Putamen (tissue), 1 donor: ENCODE results near the gene ABRAXAS1.
"Not testable (repeated sequence)": the region's sequence is repeated elsewhere in the genome, so short reads cannot be mapped to it uniquely, and the experiment has no call there.

Experiments used
- DNase-seq: peaks from one replicate; pipeline ENCODE4 v3.0.0-alpha.2; 2016; ENCODE audit warnings: low spot score

The ABRAXAS1 gene

DNA sequence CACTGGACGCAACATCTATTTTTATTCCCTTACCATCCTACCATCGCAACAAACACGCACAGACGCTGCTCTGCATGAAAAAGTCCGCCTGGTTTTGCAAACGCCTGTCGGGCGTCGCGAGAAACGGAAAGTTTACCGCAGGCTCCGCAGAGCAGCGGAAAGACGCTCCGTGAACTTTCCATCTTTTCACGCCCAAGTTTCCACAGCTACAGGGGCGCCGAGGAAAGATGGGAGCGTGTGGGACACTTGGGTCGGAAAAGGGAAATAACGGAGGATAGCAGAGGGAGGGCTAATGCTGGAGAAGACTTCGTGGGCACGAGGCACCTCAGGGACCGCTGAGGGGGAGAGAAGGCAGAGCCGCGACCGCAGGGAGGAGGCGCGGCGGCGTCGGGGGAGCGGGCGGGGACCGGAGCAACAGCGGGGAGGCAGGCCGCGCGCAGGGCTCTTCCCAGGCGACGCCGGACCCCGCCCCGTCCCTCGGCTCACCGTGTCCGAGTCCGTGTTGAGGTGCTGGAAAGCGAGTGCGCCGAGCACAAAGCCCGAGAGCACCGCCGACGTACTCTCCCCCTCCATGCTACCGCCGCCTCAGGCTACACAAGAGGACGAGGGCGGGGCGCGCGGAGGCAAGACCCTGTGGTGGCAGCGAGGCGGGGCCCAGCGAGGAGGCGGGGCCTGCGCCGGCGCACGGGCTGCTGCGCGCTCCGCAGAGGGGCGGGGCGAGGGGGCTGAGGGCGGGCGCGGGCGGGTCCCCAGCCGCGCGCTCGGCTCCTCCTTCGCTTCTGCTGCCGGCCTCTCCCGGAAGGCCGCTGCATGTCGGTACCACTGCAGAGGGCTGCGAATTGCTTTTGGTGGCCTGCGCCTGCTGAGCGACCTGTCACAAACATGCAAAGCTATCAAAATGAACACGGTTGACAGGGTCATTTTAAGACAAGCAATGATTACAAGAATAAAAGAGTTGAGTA, at the start of gene ABRAXAS1:
TSS of gene ABRAXAS1 (minus strand) at position 601 of the 962 bp plus-strand sequence. CDS start at position 573, 28 bp downstream.
- DNase-seq, result peak; percentile 95

GRCh38 chr4:83527671-83528070, 42.8 kb upstream of the ABRAXAS1 start:
- no peak for DNase-seq

- no peak for DNase-seq
These were observed 37.3 kb upstream of the ABRAXAS1 start for GRCh38 chr4:83522239-83522638.

- DNase-seq, result no peak
These were observed 31.3 kb upstream of the ABRAXAS1 start for GRCh38 chr4:83516042-83516772.

GRCh38 chr4:83510442-83510841, 25.5 kb upstream of the ABRAXAS1 start:
- DNase-seq, result no peak

DNA sequence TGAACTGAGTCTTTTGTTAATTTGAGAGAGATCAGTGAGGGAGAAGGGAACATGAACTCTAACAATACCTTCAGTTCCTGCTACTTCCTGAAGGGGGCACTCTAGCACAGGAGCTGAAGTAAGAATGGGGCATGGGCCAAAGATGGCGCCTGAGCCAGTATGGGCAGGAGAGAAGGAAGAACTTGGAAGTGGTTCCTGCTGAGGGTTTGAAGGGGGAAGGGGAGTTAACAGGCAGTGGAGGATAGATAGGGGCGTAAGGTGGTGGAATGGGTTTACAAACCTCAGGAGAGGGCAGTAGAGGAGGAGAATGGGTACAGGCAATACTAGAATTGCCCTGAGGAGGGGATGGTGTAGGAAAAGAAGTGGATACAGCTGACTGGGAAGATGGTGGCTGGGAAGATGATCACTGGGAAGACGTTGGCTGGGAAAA, 24.3 kb upstream of the ABRAXAS1 start:
- not testable (repeated sequence) for DNase-seq

- no peak for DNase-seq
These were observed 20.1 kb upstream of the ABRAXAS1 start for GRCh38 chr4:83504996-83505395.

- no peak for DNase-seq
These were observed 19.6 kb upstream of the ABRAXAS1 start for GRCh38 chr4:83504503-83504902.

DNA sequence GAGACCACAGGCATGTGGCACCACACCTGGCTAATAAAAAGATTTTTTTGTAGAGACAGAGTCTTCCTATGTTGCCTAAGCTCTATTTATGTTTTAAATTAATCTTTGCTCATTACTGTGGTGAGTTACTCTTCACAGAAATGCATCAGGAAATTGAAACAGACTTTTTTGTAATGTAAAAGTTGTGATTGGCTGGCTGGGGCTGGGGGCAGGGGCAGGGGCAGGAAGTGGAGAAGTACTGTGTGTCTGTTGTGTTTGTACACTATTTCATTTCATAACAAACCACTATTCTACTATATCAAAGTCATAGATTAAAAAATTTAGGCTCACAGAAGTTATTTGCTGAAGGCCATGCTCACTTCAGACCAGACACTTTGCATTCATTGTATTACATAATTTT, 19.1 kb upstream of the ABRAXAS1 start:
- no peak for DNase-seq

DNA sequence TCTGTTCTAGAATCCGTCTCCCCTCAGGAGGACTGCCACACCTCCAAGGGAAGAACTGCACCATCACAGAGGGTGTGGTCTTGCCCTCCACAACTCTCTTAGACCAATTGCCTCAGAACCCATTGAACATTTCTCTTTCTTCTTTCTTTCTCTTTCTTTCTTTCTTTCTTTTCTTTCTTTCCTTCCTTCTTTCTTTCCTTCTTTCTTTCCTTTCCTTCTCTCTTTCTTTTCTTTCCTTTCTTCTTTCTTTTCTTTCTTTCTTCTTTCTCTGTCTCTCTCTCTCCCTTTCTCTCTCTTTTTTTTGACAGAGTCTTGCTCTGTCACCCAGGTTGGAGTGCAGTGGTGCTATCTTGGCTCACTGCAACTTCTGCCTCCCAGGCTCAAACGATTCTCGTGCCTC, 16.8 kb upstream of the ABRAXAS1 start:
- not testable (repeated sequence) for DNase-seq

GRCh38 chr4:83498187-83498586, 13.3 kb upstream of the ABRAXAS1 start:
- no peak for DNase-seq

DNA sequence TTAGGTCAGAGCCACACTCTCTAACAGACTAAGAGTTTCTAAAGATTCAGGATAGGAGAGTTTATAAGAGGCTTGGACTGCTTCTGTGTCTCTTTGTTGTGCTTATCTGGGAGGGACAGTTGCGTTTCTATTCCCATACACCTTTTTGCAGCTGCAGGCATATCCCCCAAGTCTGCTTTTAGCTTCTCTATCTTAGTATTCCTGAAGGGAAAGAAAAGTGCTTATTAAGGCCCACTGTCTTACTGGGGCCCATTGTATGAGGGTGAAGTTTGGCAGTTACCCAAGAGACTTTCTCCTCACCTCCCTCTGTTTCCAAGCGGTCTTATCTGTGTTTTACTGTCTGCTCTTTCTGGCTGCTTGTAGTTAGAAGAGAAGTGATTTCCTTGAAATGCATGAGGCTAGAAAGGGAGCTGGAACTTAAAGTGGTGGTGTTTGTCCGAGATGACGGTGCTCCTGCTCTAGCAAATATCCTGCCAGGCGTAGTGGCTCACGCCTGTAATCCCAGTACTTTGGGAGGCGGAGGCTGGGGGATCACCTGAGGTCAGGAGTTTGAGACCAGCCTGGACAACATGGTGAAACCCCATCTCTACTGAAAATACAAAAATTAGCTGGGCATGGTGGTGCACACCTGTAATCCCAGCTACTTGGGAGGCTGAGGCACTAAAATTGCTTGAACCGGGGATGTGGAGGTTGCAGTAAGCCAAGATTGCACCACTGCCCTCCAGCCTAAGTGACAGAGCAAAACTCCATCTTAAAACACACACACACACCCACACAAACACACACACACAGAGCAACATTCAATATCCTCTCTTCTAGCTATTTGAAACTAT, 11.4 kb upstream of the ABRAXAS1 start:
- DNase-seq, result not testable (repeated sequence)

DNA sequence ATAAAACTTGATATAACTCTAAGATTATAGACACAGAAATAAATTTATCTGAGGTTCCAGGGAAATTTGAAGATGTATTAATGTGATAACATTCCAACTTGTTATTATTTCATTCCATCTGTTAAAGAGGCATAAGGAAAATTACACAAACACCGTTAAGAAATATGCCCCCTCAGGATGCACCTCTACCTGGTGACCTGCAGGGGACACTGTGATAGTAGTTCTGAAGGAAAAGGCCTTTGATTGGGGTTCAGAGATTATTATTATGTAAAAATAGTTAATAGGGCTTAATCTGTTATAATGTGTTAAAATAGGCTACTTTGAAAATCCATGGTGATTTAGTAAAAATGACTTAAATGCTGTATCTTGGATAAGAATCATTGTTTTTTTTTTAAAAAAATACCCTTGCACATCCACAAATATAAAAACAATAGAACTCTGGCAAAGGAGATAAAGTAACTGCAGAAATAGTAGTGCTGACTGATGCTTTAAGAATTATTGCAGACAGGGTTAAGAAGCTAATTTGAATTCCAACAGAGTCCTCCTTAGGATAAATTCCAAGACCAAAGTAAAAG, 6.1 kb upstream of the ABRAXAS1 start:
- DNase-seq, result no peak

GRCh38 chr4:83489711-83490326, 4.9 kb upstream of the ABRAXAS1 start:
- no peak for DNase-seq

- DNase-seq, result no peak
These were observed 1.7 kb upstream of the ABRAXAS1 start for GRCh38 chr4:83486457-83487129.

GRCh38 chr4:83473966-83474365, 10.9 kb downstream of the ABRAXAS1 start:
- DNase-seq, result no peak

DNA sequence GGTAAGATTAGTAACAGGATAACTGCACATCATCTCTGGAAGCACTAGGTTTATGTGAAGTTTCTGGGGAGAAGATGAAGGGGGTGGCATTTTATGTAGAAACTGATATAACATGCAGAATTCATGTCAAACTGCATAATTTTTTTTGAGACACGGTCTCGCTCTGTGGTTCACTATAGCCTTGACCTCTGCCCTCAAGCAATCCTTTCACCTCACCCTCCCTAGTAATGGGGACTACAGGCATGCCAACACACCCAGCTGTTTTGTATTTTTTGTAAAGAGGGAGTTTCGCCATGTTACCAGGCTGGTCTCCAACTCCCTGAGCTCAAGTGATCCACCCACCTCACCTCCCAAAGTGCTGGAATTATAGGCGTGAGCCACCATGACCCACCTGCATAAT, 11.5 kb downstream of the ABRAXAS1 start:
- no peak for DNase-seq

- no peak for DNase-seq
These were observed 28.8 kb downstream of the ABRAXAS1 start for GRCh38 chr4:83456184-83456501.

DNA sequence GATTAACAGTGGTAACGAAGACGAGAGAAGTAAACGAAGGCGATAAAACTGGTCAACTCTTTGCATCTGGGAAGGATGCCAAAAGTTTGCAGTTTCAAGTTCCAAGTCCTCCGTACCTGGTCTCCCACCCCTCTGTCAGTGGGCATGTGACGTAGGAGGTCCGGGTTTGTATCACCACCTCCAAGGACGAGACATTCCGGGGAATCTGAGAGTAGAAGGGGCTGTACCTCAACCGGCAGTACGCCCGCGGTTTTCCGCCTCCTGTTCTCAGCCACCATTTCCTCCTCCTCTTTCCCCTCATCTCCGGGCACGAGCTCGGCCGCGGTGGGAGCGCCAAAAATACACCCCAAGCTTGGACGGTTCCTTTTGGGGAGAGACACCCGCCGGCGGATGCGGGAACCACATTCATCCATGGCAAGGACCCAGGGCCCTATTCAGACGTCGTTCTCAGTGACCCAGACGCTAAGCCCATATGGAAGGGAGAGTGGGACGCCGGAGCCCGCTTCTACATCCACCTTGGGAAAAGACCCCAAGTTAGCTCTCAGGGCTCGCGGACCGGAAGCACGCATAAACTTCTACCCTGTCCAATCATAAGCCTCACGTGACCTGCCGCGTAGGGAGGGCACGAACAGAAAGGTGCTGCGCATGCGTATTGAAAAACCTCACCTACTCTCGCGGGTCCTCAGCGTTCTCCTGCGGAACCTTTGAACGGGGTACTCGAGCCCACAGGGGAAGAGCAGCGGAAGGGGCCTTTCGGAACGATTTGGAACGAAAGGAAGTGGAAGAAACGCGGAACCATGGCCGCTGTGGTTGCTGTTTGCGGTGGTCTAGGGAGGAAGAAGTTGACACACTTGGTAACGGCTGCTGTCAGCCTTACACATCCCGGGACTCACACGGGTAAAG, 29.4 kb downstream of the ABRAXAS1 start, which contains the start of the genes HELQ and MRPS18C:
TSS of gene HELQ (minus strand) at position 543 of the 903 bp plus-strand sequence. CDS start at position 413, 130 bp downstream.
TSS of gene MRPS18C (plus strand) at position 778 of the 903 bp plus-strand sequence. CDS start at position 798, 20 bp downstream.
- DNase-seq, result peak; percentile 98
